K562 (cell line): ENCODE measurements around the gene B3GALNT1. TPM values are rescaled to one million over a fixed set of nuclear protein-coding genes. Genes with fewer than 3 reads are reported as not detected.

Experiments used
- ATAC-seq: fragments of 200-7000 bp; cut with Tn5 transposase; 3 replicates; pipeline ENCODE4 v1.9.1; 2020; ENCODE audit warnings: moderate library complexity
- BruUV-seq: library from RNA; stranded (reverse); fragments of 400-500 nt; replicated peaks from 2 replicates; lab custom pipeline; 2021; lab: Mats Ljungman, UMichigan
- CTCF ChIA-PET: fragments of 300-600 bp; formaldehyde crosslinking; extraction: SDS; loops from one replicate; lab custom pipeline; 2021; ENCODE audit warnings: low intra/inter-chr PET ratio; lab: Yijun Ruan, JAX
- POLR2A ChIA-PET: fragments of 300-600, 350-650 bp; sonication (Branson Sonifier 250); formaldehyde crosslinking; extraction: SDS; loops from one replicate; lab custom pipeline; 2021; ENCODE audit warnings: antibody characterized with exemption, inconsistent platforms; lab: Yijun Ruan, JAX
- DNase-seq, 4 experiments: peaks; one replicate each; pipeline versions ENCODE4 v3.0.0 to v3.0.0-alpha.2; 2011 to 2018; ENCODE audit warnings: low spot score in 3 of 4, mixed read lengths in 3 of 4; ENCODE audit errors: extremely low read depth in 1 of 4
- FAIRE-seq: peaks from 2 replicates; lab custom pipeline; 2011; peaks lifted over from hg19 to GRCh38; lab: Jason Lieb, UNC
- H2AFZ ChIP-seq: 2 replicates; pipeline ENCODE4 v1.6.0; 2011; ENCODE audit warnings: low read depth, low read length, control low read depth, inconsistent platforms
- H3K27ac ChIP-seq: fragments of 200-600 bp; 3 replicates; pipeline ENCODE4 v1.8.0; 2011; ENCODE audit warnings: low read depth, mild to moderate bottlenecking, control low read depth, inconsistent platforms, low read length, moderate library complexity, mixed read lengths; ENCODE audit errors: extremely low read depth
- H3K27me3 ChIP-seq, 2 experiments: fragments of 300-600 bp in 1 of 2; 2 replicates in 1 of 2; 3 replicates in 1 of 2; pipeline versions ENCODE4 v1.6.0 to v1.8.0; 2011; ENCODE audit warnings: inconsistent platforms in 2 of 2, low read length in 2 of 2, mild to moderate bottlenecking in 1 of 2, mixed read lengths in 1 of 2, moderate library complexity in 1 of 2; ENCODE audit not compliant: control insufficient read depth in 2 of 2, insufficient read depth in 2 of 2
- H3K36me3 ChIP-seq: fragments of 300-600 bp; 3 replicates; pipeline ENCODE4 v1.8.0; 2011; ENCODE audit warnings: mild to moderate bottlenecking, low read length, inconsistent platforms; ENCODE audit not compliant: control insufficient read depth, insufficient read depth
- H3K4me1 ChIP-seq, 2 experiments: fragments of 200-600 bp in 1 of 2; replicated peaks in 1 of 2; 2 replicates in 1 of 2; 3 replicates in 1 of 2; pipeline versions ENCODE4 v1.5.1 to v1.8.0; 2011; ENCODE audit warnings: inconsistent platforms in 2 of 2, low read length in 2 of 2, mild to moderate bottlenecking in 1 of 2, mixed read lengths in 1 of 2, moderate library complexity in 1 of 2; ENCODE audit not compliant: control insufficient read depth in 2 of 2, insufficient read depth in 2 of 2
- H3K4me2 ChIP-seq: 2 replicates; pipeline ENCODE4 v1.6.1; 2011; ENCODE audit warnings: low read length, control low read depth, inconsistent platforms, mixed read lengths; ENCODE audit not compliant: insufficient read depth
- H3K4me3 ChIP-seq: fragments of 200-600 bp; sonication (generic), shearing (Covaris generic); 2 replicates; pipeline ENCODE4 v1.5.1; 2016; ENCODE audit warnings: control low read depth, inconsistent platforms
- H3K79me2 ChIP-seq: fragments of 200-600 bp; 3 replicates; pipeline ENCODE4 v1.8.0; 2011; ENCODE audit warnings: low read length, inconsistent platforms; ENCODE audit not compliant: control insufficient read depth, insufficient read depth
- H3K9ac ChIP-seq, 2 experiments: 2 replicates each; pipeline versions ENCODE4 v1.6.0 to v1.6.1; 2011; ENCODE audit warnings: low read depth in 2 of 2, low read length in 2 of 2, control low read depth in 1 of 2, inconsistent platforms in 1 of 2, mild to moderate bottlenecking in 1 of 2, mixed read lengths in 1 of 2; ENCODE audit not compliant: insufficient read depth in 1 of 2
- H3K9me1 ChIP-seq: one replicate; pipeline ENCODE4 v1.6.0; 2011; ENCODE audit warnings: inconsistent platforms, mild to moderate bottlenecking, low read length, moderate library complexity; ENCODE audit not compliant: control insufficient read depth, insufficient read depth
- H3K9me3 ChIP-seq: replicated peaks from 2 replicates; pipeline ENCODE4 v1.5.1; 2011; ENCODE audit warnings: low read depth, low read length, inconsistent platforms; ENCODE audit not compliant: control insufficient read depth, insufficient read depth
- H4K20me1 ChIP-seq: replicated peaks from 2 replicates; pipeline ENCODE4 v1.6.1; 2011; ENCODE audit warnings: low read length, inconsistent platforms, mixed read lengths; ENCODE audit not compliant: control insufficient read depth, insufficient read depth
- E2F3 ChIP-seq: fragments of 250-450 bp; sonication (Bioruptor Pico); IDR thresholded peaks from 2 replicates; pipeline ENCODE4 v1.4.0; 2020; ENCODE audit warnings: mild to moderate bottlenecking
- HNRNPLL ChIP-seq: fragments of 200-400 bp; formaldehyde crosslinking; IDR thresholded peaks from 2 replicates; pipeline ENCODE4 v1.6.1; 2017; ENCODE audit warnings: low read length, low read depth, mild to moderate bottlenecking; ENCODE audit not compliant: poor library complexity, severe bottlenecking
- MBD2 ChIP-seq: sonication (generic); IDR thresholded peaks from 2 replicates; pipeline ENCODE4 v1.6.1; 2016; ENCODE audit warnings: low read depth, borderline replicate concordance
- PCBP1 ChIP-seq: fragments of 200-400 bp; formaldehyde crosslinking; IDR thresholded peaks from 2 replicates; pipeline ENCODE4 v1.6.1; 2018; ENCODE audit warnings: mild to moderate bottlenecking, low read depth, low read length; ENCODE audit not compliant: poor library complexity, severe bottlenecking
- POLR2A ChIP-seq: fragments of 450-650 bp; conservative IDR thresholded peaks from 2 replicates; pipeline ENCODE4 v1.6.1; 2016
- TAF1 ChIP-seq: IDR thresholded peaks from 2 replicates; pipeline ENCODE4 v1.6.1; 2011; ENCODE audit warnings: mild to moderate bottlenecking, low read length, moderate library complexity; ENCODE audit not compliant: insufficient read depth, control insufficient read depth, severe bottlenecking; ENCODE audit errors: extremely low read depth
- TFAM ChIP-seq: fragments of 250-450 bp; sonication (Bioruptor Pico); conservative IDR thresholded peaks from 2 replicates; pipeline ENCODE4 v1.5.0; 2021; ENCODE audit warnings: mild to moderate bottlenecking, moderate library complexity
- TGIF2 ChIP-seq: sonication (generic); formaldehyde crosslinking; IDR thresholded peaks from 2 replicates; pipeline ENCODE4 v1.8.1; 2022; ENCODE audit warnings: mild to moderate bottlenecking, missing genetic modification reagents, moderate library complexity
- WGBS: fragments of 100-300 bp; shearing (Covaris generic); methylation state at CpG from one replicate; pipeline ENCODE4 v1.1.6; 2016; ENCODE audit warnings: low coverage, mixed read lengths; ENCODE audit not compliant: insufficient coverage; ENCODE audit errors: missing lambda C conversion rate; 5-methylcytosine and 5-hydroxymethylcytosine counted together
- in situ Hi-C: fragments of 300-500 bp; cut with MboI; formaldehyde crosslinking; loops from 4 replicates; pipeline ENCODE4 v1.15.0; 2018; ENCODE audit warnings: inconsistent platforms, mixed read lengths
- intact Hi-C: fragments of 100-400 bp; cut with micrococcal nuclease; formaldehyde crosslinking; loops from 2 replicates; pipeline ENCODE4 v1.14.2; 2022
- polyA plus RNA-seq, 8 experiments: library from polyadenylated mRNA; depleted of rRNA in 4 of 8; stranded (reverse) in 5 of 8; unstranded in 3 of 8; fragments of >200 nt; fragmentation: Nextera tagmentation in 2 of 8; fragmentation: Illumina TruSeq in 1 of 8; extraction: Ambion mirVana in 2 of 8; extraction: Trizol in 1 of 8; gene quantifications; 2 replicates each; pipeline versions ENCODE4 v1.2.1 to v1.2.3, GENCODE V29; 2011 to 2014; ENCODE audit warnings: inconsistent platforms in 1 of 8, missing spikeins in 1 of 8
- total RNA-seq, 7 experiments: library from RNA; depleted of rRNA in 6 of 7; stranded (reverse); fragments of >200 nt in 6 of 7; fragmentation: Illumina TruSeq in 2 of 7; extraction: Trizol in 2 of 7; gene quantifications; 2 replicates each; pipeline versions ENCODE4 v1.2.1 to v1.2.3, GENCODE V29; 2011 to 2021; ENCODE audit warnings: low replicate concordance in 1 of 7
- TF ChIP-seq, protein P1 (sequence below): fragments of 250-450 bp; sonication (Bioruptor Pico); IDR thresholded peaks from 2 replicates; pipeline ENCODE4 v1.5.0; 2021; ENCODE audit warnings: mild to moderate bottlenecking, borderline replicate concordance

Gene B3GALNT1
- total and polyA plus RNA-seq, 9 of the 15 experiments (the other 6 are each of a cell fraction or from before 2014, with no cell fraction given) = 0.53 to 2.0 (median 1.2) TPM

DNA sequence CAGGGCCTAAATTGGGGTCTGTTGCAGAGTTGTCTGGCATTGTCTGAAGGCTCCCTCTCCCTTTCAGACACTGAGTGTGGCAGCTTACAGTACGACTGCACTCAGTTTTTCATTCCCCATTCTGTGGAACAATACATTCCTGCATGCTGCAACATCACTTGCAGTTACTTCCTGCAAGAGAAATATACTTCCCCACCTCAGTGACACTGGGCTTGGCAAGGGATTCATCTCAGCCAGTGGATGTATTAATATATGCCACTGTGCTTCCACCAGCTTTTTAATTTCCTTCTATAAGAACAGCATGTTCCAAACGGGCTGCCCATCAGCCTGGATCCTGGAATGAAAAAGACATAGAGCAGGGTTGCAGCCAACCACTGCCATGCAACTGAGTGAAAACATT is 23.1 kb downstream of the B3GALNT1 start (continued):
- TF ChIP-seq TFAM (CRISPR knock-in tag) = no peak
- no peak for TF ChIP-seq HNRNPLL
- no peak for TF ChIP-seq POLR2A

DNA sequence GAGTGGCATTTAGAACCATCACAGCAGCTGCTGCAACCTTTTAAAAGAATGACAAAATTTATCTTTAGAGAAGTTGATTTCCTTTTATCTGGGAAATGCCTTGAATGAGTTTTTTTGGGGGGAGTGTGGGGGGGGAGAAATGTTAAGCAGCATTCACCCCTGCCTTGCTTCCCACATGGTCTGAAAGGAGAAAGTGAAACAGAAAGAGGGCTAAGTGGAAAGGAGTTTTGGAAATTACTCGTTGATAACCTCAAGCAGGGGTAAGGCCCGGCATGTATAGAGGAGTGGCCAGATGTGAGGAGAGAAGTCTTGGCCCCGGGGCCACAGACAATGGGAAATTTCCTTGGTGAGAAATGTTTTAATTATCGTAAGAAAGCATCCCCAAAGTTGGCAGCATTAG is 23.5 kb downstream of the B3GALNT1 start:
- intact Hi-C loops = no loop called here
- CTCF ChIA-PET = no interaction called here
- POLR2A ChIA-PET = no interaction called here
- H4K20me1 ChIP-seq = no peaks in the 10 kb centered on the region
- no peaks in the 10 kb centered on the region for H3K9me1 ChIP-seq
- FAIRE-seq (no peak), DNase-seq (no peak), ATAC-seq (no peak)
- BruUV-seq = no TSS peak
- no peak overlapping the region for H3K4me2 ChIP-seq
- no peaks in the 10 kb centered on the region for H3K36me3 ChIP-seq
- no peaks in the 10 kb centered on the region for H3K79me2 ChIP-seq
- TF ChIP-seq TAF1 (no peak), E2F3 (CRISPR knock-in tag) (no peak), TGIF2 (no peak), MBD2 (no peak), PCBP1 (no peak)
- TF ChIP-seq, protein P1, sequence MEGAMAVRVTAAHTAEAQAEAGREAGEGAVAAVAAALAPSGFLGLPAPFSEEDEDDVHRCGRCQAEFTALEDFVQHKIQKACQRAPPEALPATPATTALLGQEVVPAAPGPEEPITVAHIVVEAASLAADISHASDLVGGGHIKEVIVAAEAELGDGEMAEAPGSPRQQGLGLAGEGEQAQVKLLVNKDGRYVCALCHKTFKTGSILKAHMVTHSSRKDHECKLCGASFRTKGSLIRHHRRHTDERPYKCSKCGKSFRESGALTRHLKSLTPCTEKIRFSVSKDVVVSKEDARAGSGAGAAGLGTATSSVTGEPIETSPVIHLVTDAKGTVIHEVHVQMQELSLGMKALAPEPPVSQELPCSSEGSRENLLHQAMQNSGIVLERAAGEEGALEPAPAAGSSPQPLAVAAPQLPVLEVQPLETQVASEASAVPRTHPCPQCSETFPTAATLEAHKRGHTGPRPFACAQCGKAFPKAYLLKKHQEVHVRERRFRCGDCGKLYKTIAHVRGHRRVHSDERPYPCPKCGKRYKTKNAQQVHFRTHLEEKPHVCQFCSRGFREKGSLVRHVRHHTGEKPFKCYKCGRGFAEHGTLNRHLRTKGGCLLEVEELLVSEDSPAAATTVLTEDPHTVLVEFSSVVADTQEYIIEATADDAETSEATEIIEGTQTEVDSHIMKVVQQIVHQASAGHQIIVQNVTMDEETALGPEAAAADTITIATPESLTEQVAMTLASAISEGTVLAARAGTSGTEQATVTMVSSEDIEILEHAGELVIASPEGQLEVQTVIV (CRISPR knock-in tag) = no peak
- H3K27ac ChIP-seq = no peak overlapping the region
- 6% methylated on average over 4 of the region's 4 CpGs for WGBS
- no peaks in the 10 kb centered on the region for H3K9me3 ChIP-seq
- no peaks in the 10 kb centered on the region for H3K4me1 ChIP-seq
- H2AFZ ChIP-seq = no peak overlapping the region
- H3K4me3 ChIP-seq = no peak overlapping the region
- no peak overlapping the region for H3K9ac ChIP-seq
- in situ Hi-C loops = no loop called here
- no peaks in the 10 kb centered on the region; a peak in 1 of 5 replicates for H3K27me3 ChIP-seq
